ENCODE data around the gene LGALS9C.
"Not testable (repeated sequence)": the region's sequence is repeated elsewhere in the genome, so short reads cannot be mapped to it uniquely, and the experiment has no call there.

Gene LGALS9C

GRCh38 chr17:18476508-18477308 is at the start of gene LGALS9C:
TSS of gene LGALS9C (plus strand) at chr17:18476789. CDS start at chr17:18476855, 66 bp downstream.
- DNase-seq: not testable (repeated sequence)

- DNase-seq: not testable (repeated sequence)
Measured at GRCh38 chr17:18432206-18432605, 44.4 kb upstream of the LGALS9C start.

GRCh38 chr17:18439465-18439870 is 37.1 kb upstream of the LGALS9C start:
- DNase-seq: not testable (repeated sequence)

- DNase-seq: not testable (repeated sequence)
Measured at GRCh38 chr17:18442093-18442492, 34.5 kb upstream of the LGALS9C start.

GRCh38 chr17:18442532-18442931 is 34.1 kb upstream of the LGALS9C start:
- not testable (repeated sequence) for DNase-seq

- DNase-seq: not testable (repeated sequence)
Measured at GRCh38 chr17:18447476-18448205, 28.9 kb upstream of the LGALS9C start.

- DNase-seq: not testable (repeated sequence)
Measured at GRCh38 chr17:18448311-18448710, 28.3 kb upstream of the LGALS9C start.

- not testable (repeated sequence) for DNase-seq
Measured at GRCh38 chr17:18449833-18450232, 26.8 kb upstream of the LGALS9C start.

GRCh38 chr17:18450998-18451397 is 25.6 kb upstream of the LGALS9C start:
- not testable (repeated sequence) for DNase-seq

GRCh38 chr17:18451969-18452368 is 24.6 kb upstream of the LGALS9C start:
- DNase-seq: not testable (repeated sequence)

GRCh38 chr17:18459035-18459434 is 17.6 kb upstream of the LGALS9C start:
- DNase-seq: not testable (repeated sequence)

- not testable (repeated sequence) for DNase-seq
Measured at GRCh38 chr17:18463831-18464502, 12.6 kb upstream of the LGALS9C start.

GRCh38 chr17:18466250-18466983 is 10.2 kb upstream of the LGALS9C start:
- DNase-seq: not testable (repeated sequence)

GRCh38 chr17:18467001-18467400 is 9.6 kb upstream of the LGALS9C start:
- not testable (repeated sequence) for DNase-seq

- not testable (repeated sequence) for DNase-seq
Measured at GRCh38 chr17:18468472-18469171, 8.0 kb upstream of the LGALS9C start.

- not testable (repeated sequence) for DNase-seq
Measured at GRCh38 chr17:18469837-18470236, 6.8 kb upstream of the LGALS9C start.

- DNase-seq: not testable (repeated sequence)
Measured at GRCh38 chr17:18470345-18470930, 6.2 kb upstream of the LGALS9C start.

GRCh38 chr17:18473967-18474366 is 2.6 kb upstream of the LGALS9C start:
- not testable (repeated sequence) for DNase-seq

- not testable (repeated sequence) for DNase-seq
Measured at GRCh38 chr17:18474754-18475153, 1.8 kb upstream of the LGALS9C start.

- DNase-seq: not testable (repeated sequence)
Measured at GRCh38 chr17:18477367-18477766, 778 bp downstream of the LGALS9C start.

GRCh38 chr17:18478362-18478761 is 1.8 kb downstream of the LGALS9C start:
- not testable (repeated sequence) for DNase-seq
